IPS-NIHi11 (cell line): ENCODE results near the gene CACNG8.
"Not testable (repeated sequence)": the region's sequence is repeated elsewhere in the genome, so short reads cannot be mapped to it uniquely, and the experiment has no call there.

Source experiments
- DNase-seq: peaks from one replicate; pipeline ENCODE4 v3.0.0; 2012; ENCODE audit warnings: mixed read lengths, low spot score

CACNG8 gene

GRCh38 chr19:54035215-54036178 lies 72.8 kb downstream of the CACNG8 start:
- peak; percentile 35 for DNase-seq

- DNase-seq = not testable (repeated sequence)
Measured at GRCh38 chr19:54036542-54036941, 73.8 kb downstream of the CACNG8 start.
